HG02623 (cell line): Measurements from ENCODE around the gene TBL1X.
A peak's percentile ranks its signal among the peaks of the same experiment; 100 is the strongest.

Experiments used
- ATAC-seq: cut with Tn5 transposase; IDR thresholded peaks from one replicate; pipeline ENCODE4 v1.9.1; 2021; ENCODE audit warnings: moderate library complexity; ENCODE audit not compliant: unreplicated experiment

The TBL1X gene

DNA sequence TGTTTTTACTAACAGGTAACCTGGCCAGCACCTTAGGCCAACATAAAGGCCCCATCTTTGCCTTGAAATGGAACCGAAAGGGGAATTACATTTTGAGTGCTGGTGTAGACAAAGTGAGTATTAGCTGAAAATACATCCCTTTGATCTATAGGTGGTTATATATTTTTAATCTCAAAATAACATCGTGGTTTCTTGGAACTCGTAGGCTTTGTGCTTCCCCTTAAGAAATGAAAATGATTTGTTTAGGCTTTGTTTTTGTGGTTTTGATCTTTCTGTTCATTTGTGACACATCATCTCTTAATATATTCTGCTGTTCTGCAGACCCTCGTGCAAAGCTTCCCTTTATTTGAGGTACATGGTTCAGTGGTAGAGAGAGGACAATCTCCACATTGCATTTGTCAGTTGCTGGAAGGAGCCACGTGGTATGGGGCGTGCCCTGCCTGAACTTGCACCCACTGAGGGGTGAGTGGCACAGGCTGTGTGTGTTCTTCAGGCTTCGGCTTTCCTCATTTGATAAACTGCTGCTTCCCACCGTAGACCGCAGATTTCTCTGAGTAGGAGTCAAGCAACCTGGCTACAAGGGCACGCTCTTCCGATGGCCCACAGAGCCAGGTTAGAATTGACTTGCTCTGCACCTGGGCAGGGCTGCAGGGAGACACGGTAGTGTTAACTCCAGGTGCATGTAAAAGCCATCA is 228.6 kb downstream of the TBL1X start:
- ATAC-seq: no peak

DNA sequence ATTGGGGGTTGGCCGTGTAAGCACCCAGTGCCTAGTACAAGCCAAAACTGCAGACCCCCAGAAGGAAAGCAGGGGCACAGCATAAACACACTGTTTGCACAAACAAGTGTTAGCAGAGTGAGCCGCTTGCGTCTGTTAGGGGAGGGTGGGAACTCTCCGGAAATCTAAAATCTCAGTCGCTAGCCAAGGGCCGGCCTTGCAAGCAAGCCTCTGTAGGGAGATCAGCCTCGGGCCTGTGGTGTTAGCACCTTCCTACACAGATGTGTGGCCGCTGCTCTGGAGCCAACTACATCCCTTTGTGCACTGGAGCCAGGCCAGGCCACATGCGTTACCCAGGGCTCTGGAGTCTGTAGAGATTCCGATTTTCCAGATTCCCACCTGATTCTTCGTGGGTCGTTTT is 233.7 kb downstream of the TBL1X start:
- no peak for ATAC-seq

DNA sequence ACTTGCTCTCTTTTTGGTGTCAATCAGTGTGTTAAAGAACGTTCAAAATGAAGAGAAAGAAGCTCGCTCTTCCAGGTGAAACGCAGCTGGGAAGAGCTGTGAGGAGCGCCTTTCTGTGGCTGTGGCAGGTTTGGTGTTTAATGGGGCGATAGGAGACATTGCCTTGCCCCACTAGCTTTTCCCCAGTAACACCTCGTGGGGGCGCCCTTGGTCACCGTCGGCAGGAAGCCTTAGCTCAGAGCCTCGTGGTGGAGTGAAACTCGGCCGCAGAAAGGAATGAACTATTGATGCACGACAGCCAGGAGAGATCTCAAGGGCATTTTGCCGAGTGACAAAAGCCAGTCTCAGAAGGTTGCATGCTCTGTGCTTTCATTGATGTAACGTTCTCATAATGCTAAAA is 235.7 kb downstream of the TBL1X start:
- ATAC-seq: no peak

DNA sequence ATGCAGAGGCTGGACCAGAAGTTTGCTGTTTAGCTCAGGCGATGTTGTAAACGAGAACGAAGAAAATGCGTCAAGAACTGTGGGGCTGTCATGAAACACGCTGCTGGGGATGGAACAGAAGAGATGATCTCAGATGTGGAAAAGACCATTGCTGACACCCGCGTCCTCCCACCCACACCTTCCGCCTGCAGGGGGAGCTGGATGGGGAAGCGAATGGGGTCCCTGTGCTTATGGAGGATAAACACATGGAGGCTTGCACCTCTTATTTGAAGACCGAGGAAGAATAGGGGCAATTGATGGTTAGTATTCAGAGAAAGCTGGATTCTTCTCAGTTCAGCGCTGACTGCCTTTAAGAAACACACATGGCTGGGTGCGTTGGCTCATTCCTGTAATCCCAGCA is 236.9 kb downstream of the TBL1X start:
- ATAC-seq: no peak

DNA sequence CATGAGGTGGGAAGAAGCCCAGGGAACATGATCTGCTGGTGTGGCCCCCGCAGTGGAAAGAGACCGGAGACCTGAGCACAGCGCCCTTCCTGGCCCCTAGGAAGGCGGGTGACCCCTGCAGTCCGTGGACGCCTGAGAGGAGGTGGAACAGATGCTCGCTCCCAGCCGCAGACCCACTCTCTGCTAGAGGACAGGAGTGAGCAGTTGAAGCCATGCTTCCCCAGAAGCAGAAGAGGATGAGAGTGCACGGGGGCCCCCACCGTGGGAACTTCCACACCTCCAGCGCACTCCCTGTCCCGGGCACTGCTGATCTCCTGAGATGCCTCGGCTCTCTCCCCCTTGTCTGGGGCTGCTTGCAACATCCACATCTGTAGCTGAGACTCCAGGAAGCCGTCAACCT is 238.5 kb downstream of the TBL1X start:
- ATAC-seq: no peak

DNA sequence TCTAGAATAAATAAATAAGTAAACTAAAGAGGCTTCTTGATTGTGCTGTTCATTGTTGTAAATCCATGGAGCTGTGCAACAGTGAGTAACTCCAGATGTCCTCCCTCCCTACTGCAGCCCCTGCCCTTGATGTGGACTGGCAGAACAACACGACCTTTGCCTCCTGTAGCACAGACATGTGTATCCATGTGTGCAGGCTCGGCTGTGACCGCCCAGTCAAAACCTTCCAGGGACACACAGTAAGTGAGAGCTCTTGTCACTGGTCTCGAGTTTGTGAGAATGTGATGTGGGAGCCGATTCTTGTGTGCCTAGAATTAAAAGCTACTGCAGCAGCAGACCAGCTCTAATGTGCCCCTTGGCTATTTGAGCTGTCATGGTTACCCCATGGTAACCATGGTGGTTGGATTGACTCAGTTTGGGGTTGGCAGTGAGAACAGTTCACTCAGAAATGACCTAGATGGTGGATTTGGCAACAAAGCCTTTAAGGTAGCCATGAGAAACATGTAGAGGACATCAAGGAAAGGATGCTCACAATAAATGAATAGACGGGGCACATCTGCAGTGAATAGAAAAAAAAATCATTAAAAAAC is 240.1 kb downstream of the TBL1X start:
- no peak for ATAC-seq

DNA sequence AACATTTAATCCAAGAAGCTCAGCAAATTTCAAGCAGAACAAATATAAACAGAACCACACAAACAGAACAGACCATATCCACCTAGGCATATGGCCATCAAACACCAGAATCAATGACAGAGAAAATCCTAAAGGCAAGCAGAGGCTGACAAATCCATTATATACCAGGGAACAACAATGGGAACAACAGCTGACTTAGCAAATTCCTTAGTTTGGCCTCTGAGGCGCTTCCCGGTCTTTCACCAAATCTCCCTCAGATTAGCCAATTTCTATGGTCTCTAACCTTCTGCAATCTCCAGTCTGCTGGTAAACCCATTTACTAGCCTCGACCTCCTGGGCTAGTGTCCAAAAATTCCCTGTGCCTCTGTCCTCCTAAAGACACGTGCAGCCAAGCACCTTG is 241.6 kb downstream of the TBL1X start:
- no peak for ATAC-seq

DNA sequence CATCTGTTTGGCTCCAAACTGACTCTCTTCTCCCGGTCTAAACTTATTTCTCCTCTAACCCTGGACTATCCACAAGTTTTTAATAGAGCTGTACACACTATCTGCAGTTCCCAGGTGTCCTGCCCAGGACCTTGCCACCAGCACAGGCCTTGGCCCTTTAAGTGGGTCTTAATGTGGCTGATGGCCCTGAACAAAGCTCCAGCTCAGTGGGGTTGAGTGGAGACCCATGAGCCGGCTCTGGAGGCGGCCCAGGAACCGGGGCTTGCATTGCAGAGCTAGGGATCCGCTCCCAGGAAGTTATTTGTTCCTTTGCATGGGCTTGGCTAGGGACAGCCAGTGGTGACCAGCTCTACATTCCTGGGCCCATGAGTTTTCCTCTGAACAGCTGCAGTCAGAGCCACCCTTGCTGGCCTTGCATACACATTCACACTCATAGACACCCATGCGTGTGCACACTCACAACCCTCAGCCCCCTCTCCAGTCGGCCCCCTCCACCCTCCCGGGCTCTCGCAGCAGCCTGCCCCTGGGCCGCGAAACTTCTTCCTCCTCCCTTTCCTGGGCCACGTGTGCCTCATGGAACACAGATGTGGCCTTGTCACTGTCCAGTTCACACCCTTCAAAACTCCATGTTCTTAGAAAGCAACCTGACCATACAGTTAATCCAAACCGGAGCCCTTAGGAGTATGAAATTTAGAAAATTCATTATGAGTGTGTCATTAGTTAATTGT is 242.6 kb downstream of the TBL1X start:
- ATAC-seq: no peak

DNA sequence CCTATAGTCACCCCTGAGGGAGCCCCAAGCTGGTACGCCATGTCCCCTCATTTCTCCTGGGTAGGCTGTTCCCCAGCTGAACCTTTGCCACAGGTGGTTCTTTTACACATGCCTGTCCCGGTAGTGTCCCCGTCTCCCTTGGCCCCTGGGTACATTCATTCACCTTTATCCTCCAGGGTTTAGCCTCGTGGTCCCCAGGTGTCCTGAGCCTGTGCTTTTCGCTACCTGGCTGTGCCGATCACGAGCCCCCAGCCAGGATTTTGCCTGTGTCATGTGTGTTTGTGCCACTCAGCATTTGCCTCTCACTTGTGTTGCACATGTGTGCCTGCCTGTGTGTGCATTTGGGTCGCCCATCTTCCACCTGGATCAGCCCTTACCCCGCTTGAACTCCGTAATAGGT is 243.2 kb downstream of the TBL1X start:
- no peak for ATAC-seq

DNA sequence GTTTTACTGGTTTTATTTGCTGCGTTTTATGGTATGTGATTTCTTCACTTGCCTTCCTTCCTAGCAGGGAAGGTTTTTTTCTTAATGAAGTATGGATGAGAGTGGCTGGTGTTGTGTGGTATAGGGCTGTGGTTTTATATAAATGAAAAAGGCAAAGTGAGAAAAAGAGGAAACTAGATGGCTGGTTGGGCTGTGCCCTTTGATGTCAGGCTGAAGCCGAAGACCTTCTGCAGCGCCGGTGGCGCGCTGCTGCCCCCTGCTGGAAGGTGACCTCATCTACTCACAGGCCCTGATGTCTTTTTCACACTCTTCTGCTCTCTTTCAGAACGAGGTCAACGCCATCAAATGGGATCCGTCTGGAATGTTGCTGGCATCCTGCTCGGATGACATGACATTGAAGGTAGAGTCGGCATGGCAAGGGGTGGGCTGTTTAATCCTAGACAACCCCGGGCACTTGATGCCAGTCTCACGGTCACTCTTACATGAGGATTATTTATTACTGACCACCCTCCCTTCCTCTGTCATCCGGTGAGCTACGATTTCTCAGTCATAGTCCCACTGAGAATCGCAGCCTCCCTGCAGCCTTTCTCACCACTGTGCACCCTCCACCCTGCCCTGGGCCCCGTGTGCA is 244.2 kb downstream of the TBL1X start:
- ATAC-seq: peak; percentile 77

DNA sequence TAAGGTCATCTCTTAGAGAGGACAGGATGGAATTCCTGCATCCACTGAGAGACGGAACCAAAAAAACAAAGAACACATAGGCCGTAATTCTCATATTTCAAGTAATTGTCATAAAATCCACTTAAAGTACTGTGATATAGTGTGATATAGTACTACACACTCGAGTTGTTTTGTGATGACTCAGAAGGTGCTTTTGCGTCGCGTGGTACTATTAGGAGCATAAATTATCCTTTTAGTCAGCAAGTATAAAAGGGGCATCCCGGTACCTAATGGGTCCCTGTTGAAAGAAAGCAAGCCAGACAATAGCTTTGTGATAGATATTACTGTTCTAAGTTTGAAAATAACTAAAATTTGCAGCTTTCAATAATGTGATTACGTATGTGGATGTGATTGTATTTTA is 245.5 kb downstream of the TBL1X start:
- no peak for ATAC-seq

DNA sequence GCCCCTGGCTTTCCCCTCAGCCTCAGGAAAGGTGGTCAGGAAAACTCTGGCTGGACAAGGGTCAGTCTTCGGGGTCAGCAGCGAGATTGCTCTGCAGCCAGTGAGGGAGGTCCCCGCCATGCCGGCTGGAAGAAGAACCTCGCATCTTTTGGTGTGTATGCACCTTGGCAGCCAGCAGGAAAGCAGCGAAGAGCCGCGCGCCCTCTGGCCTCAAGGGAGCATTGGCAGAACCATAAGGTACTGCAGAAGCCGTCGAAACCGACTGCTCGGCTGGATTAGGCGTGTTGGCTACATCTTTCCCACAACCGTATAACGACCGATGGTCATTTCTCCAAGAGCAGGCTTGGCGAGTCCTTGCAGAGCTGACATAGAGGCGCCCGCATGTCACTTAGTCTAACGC is 252.5 kb downstream of the TBL1X start:
- no peak for ATAC-seq

DNA sequence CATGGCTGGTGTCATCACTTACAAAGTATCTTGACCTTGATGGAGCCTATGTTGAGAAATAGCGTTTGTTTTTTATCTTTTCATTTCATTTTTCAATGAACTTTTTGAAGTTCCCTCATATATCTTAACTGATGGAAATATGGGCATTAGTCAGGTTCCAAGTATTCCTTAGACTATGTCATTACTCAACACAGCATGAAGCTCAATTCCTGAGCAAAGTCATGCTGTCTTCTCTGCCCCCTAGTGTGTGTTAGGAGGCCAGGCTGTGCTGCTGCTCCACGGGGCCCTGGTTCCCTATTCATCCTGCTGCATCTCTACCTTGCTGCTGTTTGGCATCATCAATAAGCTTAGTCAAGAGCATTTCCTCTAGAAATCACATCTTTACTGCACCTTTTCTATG is 259.9 kb downstream of the TBL1X start:
- no peak for ATAC-seq

DNA sequence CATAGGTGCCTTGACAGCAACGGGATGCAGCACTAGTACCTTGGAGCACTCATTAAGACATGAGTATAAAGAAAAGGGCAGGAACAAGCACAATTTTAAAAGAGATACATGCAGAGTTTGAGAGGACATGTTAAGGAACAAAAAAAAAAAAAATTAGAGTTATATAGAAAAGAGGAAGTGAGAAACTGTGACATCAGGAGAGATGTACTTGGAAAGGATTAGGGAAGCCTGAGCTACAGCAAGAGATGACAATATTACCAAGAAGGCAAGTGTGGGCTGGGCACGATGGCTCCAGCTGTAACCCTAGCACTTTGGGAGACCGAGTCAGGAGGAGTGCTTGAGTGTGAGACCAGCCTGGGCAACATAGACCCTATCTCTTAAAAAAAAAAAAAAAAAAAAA is 263.4 kb downstream of the TBL1X start:
- no peak for ATAC-seq

DNA sequence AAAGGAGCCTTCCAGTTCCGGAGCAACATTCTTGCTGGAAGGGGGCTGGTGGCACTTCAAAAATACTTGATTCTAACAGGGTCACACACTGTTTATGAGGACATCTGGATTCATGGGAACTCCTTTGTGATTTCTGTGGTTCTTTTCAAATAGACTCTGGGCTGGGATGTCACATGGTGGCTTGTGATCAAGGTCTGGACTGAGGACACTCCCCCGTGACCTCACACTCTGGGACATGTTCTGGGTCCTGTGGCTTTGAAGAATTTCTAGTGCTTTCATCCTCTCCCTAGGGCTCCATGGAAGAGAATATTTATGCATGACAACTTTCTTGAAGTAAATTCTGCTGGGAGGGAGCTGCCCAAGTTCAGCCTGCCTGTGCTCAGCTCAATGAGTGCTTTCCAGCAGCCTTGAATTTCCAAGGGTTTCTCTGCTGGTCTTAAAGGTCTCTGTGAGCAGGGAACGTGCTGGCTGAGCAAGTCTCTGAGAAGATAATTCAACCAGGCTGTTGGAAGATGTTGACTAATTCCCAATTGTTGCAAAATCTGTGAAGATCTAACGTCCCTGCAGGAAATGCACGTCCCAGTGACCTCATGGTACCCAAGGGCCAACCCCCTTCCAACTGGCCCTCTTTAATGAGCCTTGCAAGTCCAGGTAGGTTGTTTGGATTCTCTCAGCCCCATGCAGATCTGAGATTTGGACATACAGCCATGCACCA is 264.5 kb downstream of the TBL1X start:
- no peak for ATAC-seq

DNA sequence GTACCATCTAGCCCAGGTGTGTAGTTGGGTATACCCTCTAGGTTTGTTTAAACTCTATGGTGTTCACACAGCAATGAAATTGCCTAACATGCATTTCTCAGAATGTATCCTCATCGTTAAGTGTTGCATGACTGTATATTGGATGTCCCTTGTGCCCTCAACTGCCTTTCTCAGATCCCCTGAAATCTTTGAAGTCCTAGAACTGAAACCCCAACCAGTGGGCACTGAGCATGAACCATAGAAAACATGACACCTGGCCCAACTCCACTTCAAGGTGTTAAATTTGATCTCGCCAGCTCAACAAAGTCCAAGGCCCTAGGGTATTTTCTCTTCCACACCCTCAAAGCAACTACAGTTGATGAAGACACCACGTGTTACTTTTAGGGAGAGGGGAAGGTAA is 265.2 kb downstream of the TBL1X start:
- no peak for ATAC-seq

DNA sequence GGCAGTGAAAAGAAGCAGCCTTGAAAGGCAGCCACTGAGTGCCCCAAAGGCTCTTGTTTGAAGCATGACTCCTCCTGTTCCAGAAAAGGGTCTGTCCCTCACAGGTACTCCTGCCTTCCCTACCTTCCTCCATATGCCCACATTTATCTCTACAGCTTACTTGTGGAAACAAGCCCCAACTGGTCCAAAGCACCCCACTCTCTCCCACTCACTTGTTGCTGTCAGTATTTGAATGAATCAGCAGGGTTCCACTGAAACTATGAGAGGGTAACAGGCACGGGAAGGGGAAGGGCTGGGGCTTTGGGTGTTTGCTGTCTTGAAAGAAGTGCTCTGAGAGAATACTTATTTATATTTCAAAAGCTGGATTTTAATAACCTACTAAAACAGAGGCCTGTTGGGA is 265.9 kb downstream of the TBL1X start:
- no peak for ATAC-seq

DNA sequence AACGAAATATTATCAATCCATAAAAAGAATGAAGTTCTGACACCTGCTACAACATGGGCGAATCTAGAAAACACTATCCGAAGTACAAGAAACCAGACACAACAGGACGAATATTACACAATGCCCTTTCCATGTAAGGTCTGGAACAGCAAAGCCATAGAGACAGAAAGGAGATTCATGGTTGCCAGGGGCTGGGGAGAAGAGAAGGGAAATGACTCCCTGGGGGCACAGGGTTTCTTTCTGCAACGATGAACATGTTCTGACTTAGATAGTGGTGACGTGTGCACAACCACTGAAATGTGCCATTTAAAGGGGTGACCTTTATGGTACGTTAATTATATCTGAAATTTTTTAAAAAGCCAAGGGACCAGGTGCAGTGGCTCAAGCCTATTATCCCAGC is 272.5 kb downstream of the TBL1X start:
- ATAC-seq: no peak

DNA sequence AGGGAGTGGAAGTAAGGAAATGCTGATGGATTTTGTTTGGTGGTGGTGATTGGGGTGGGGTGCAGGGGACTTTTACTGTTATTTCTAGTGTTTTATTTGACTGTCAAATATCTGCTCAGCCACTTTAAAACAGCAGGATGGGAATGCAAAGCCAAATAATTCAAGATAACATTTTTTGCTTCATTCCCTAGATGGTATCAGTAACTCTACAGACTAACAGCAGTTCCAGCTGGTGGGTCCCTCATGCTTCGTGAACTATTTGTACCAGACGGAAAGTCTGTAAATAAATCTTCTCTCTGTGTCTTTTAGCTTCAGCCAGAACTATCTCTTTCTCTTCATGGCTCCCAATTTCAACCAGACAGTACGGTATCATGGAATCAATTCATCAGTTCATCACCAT is 273.3 kb downstream of the TBL1X start:
- ATAC-seq: no peak

DNA sequence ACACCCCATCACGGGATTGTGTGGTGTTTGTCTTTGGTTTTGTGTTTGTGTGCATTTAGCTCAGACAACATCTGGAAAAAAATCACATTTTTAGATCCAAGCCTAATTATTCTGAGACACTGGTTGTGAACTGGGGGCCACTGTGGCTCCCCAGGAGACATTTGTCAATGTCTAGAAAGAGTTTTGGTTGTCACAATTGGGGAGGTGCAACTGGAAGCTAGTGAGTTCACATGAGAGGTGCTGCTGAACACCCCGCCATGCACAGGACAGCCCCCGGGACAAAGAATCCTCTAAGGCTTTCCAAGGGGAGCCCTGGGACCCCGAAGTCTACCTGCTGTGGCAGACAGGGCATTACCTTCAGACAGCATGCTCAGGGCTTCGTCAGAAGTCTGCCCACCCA is 274.3 kb downstream of the TBL1X start:
- ATAC-seq: no peak

DNA sequence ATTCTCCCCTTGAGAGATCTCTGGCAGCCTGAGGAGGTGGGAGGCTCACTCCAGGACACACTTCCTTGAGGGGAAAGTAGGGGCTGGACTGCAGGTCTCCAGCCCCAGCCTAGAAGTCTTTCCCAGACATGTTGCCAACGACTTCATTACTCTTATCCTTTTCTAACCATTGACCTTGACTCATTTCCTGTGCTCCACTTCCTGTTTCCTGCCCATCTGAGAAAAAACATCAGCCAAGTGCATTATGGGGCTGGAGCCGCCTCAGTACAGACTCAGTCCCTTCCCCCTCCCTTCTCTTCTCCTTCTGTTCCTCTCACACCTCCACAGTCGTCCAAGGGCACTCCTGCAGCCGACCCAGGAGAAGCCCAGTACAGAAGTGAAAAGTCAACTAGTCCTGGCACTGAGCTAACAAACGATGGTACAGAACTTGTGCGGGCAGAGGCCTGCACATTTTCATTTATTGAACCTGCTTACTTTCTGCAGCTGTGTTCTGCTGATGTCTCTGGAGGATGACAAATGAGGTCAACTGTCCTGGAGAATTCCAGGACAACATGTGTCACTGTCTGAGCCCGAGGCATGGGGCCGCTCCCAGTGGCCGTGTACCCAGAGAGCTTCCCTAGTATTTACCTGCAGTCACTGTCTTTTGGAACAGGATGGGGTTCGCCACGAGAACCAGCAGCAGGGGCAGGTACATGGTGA is 280.7 kb downstream of the TBL1X start:
- ATAC-seq: no peak
